ENCODE measurements around the gene CUEDC1. TPM values are rescaled to one million over a fixed set of nuclear protein-coding genes. Genes with fewer than 3 reads are reported as not detected.

Gene CUEDC1
- total and polyA plus RNA-seq, 9 donors, result 6.7 to 30.2 (median 21.5) TPM

- 81 to 84% (median 83%) methylated on average over 15 of the region's 15 CpGs for WGBS, 3 donors
- TF ChIP-seq EP300 (IDR thresholded peaks at IDR 0.05) (no peak), CTCF (IDR thresholded peaks at IDR 0.05) (no peak), POLR2A (IDR thresholded peaks at IDR 0.05) (no peak)
- H3K27me3 ChIP-seq, result no peaks in the 10 kb centered on the region
- no peak overlapping the region for H3K27ac ChIP-seq
- H3K4me1 ChIP-seq (ENCODE audit: insufficient read depth), result no peaks in the 10 kb centered on the region
- H3K4me3 ChIP-seq, result no peak overlapping the region
- DNase-seq, result no peak
- H3K36me3 ChIP-seq, result no peaks in the 10 kb centered on the region
- H3K9me3 ChIP-seq, result no peaks in the 10 kb centered on the region
- intact Hi-C loops (cut with DNase I), result no loop called here
Observed at GRCh38 chr17:57823469-57824401, 131.5 kb downstream of the CUEDC1 start.

- Histone ChIP-seq H3K27ac (no peak overlapping the region), H3K36me3 (no peaks in the 10 kb centered on the region), H3K4me1 (ENCODE audit: insufficient read depth) (no peaks in the 10 kb centered on the region), H3K27me3 (no peaks in the 10 kb centered on the region), H3K4me3 (no peak overlapping the region), H3K9me3 (no peaks in the 10 kb centered on the region)
- no peak for TF ChIP-seq EP300 (IDR thresholded peaks at IDR 0.05)
- no peak for TF ChIP-seq CTCF (IDR thresholded peaks at IDR 0.05)
- TF ChIP-seq POLR2A (IDR thresholded peaks at IDR 0.05), result no peak
- no peak for DNase-seq
- intact Hi-C loops (cut with DNase I), result no loop called here
- 73 to 92% (median 92%) methylated on average over 5 of the region's 5 CpGs for WGBS, 3 donors
Observed at GRCh38 chr17:57819867-57820266, 135.3 kb downstream of the CUEDC1 start.

GRCh38 chr17:57819285-57819684 lies 135.9 kb downstream of the CUEDC1 start:
- H3K9me3 ChIP-seq, result no peaks in the 10 kb centered on the region
- DNase-seq, result no peak
- H3K4me3 ChIP-seq, result no peak overlapping the region
- no peaks in the 10 kb centered on the region for H3K36me3 ChIP-seq
- H3K27ac ChIP-seq, result no peak overlapping the region
- no peaks in the 10 kb centered on the region for H3K4me1 ChIP-seq (ENCODE audit: insufficient read depth)
- intact Hi-C loops (cut with DNase I), result no loop called here
- WGBS, 3 donors, result 82 to 94% (median 88%) methylated on average over 2 of the region's 2 CpGs
- TF ChIP-seq EP300 (IDR thresholded peaks at IDR 0.05) (no peak), POLR2A (IDR thresholded peaks at IDR 0.05) (no peak), CTCF (IDR thresholded peaks at IDR 0.05) (no peak)
- H3K27me3 ChIP-seq, result no peaks in the 10 kb centered on the region

- Histone ChIP-seq H3K36me3 (no peaks in the 10 kb centered on the region), H3K4me3 (no peak overlapping the region), H3K27me3 (no peaks in the 10 kb centered on the region), H3K9me3 (no peaks in the 10 kb centered on the region), H3K4me1 (ENCODE audit: insufficient read depth) (no peaks in the 10 kb centered on the region), H3K27ac (no peak overlapping the region)
- intact Hi-C loops (cut with DNase I), result no loop called here
- no peak for DNase-seq
- TF ChIP-seq CTCF (IDR thresholded peaks at IDR 0.05), result no peak
- TF ChIP-seq POLR2A (IDR thresholded peaks at IDR 0.05), result no peak
- no peak for TF ChIP-seq EP300 (IDR thresholded peaks at IDR 0.05)
- 79 to 83% (median 82%) methylated on average over 9 of the region's 9 CpGs for WGBS, 3 donors
Observed at GRCh38 chr17:57818066-57818465, 137.1 kb downstream of the CUEDC1 start.

All from ovary (tissue), 9 donors.